ENCODE data around the gene CHURC1.

CHURC1 gene

GRCh38 chr14:64951724-64952123 lies 37.5 kb downstream of the CHURC1 start:
- no peak overlapping the region for H3K4me3 ChIP-seq (ENCODE audit: low read depth, low read length)
- in situ Hi-C loops (cut with HindIII; ENCODE audit: low sequenced_read_pairs), result no loop called here
- no peak for DNase-seq (ENCODE audit: low read depth)
- no peak for TF ChIP-seq CTCF (IDR thresholded peaks at IDR 0.05; ENCODE audit: low read depth, low read length, missing control alignments)

GRCh38 chr14:64952598-64953309 lies 38.5 kb downstream of the CHURC1 start:
- TF ChIP-seq CTCF (IDR thresholded peaks at IDR 0.05; ENCODE audit: low read depth, low read length, missing control alignments), result peak; percentile 18
- no peak overlapping the region for H3K4me3 ChIP-seq (ENCODE audit: low read depth, low read length)
- no peak for DNase-seq (ENCODE audit: low read depth)
- in situ Hi-C loops (cut with HindIII; ENCODE audit: low sequenced_read_pairs), result no loop called here

GRCh38 chr14:64953310-64953654 lies 39.0 kb downstream of the CHURC1 start:
- DNase-seq (ENCODE audit: low read depth), result no peak
- in situ Hi-C loops (cut with HindIII; ENCODE audit: low sequenced_read_pairs), result no loop called here
- no peak overlapping the region for H3K4me3 ChIP-seq (ENCODE audit: low read depth, low read length)
- no peak for TF ChIP-seq CTCF (IDR thresholded peaks at IDR 0.05; ENCODE audit: low read depth, low read length, missing control alignments)

GRCh38 chr14:64953661-64954060 lies 39.4 kb downstream of the CHURC1 start:
- no peak for DNase-seq (ENCODE audit: low read depth)
- no peak for TF ChIP-seq CTCF (IDR thresholded peaks at IDR 0.05; ENCODE audit: low read depth, low read length, missing control alignments)
- in situ Hi-C loops (cut with HindIII; ENCODE audit: low sequenced_read_pairs), result no loop called here
- H3K4me3 ChIP-seq (ENCODE audit: low read depth, low read length), result no peak overlapping the region

- no peak for TF ChIP-seq CTCF (IDR thresholded peaks at IDR 0.05; ENCODE audit: low read depth, low read length, missing control alignments)
- in situ Hi-C loops (cut with HindIII; ENCODE audit: low sequenced_read_pairs), result no loop called here
- no peak for DNase-seq (ENCODE audit: low read depth)
- no peak overlapping the region for H3K4me3 ChIP-seq (ENCODE audit: low read depth, low read length)
These were observed 40.4 kb downstream of the CHURC1 start for GRCh38 chr14:64954491-64955240.

- no peak for DNase-seq (ENCODE audit: low read depth)
- in situ Hi-C loops (cut with HindIII; ENCODE audit: low sequenced_read_pairs), result no loop called here
- no peak overlapping the region for H3K4me3 ChIP-seq (ENCODE audit: low read depth, low read length)
- no peak for TF ChIP-seq CTCF (IDR thresholded peaks at IDR 0.05; ENCODE audit: low read depth, low read length, missing control alignments)
These were observed 41.0 kb downstream of the CHURC1 start for GRCh38 chr14:64955297-64955696.

Data from astrocyte of the cerebellum (primary cell).